HEK293 (cell line): ENCODE measurements around the gene SOX13.
A peak's percentile ranks its signal among the peaks of the same experiment; 100 is the strongest.

Experiments used
- CTCF ChIA-PET: fragments of 350-600 bp; formaldehyde crosslinking; extraction: SDS; loops from one replicate; lab custom pipeline; 2021; ENCODE audit warnings: antibody characterized with exemption; lab: Yijun Ruan, JAX
- POLR2A ChIA-PET: fragments of 300-600 bp; formaldehyde crosslinking; extraction: SDS; loops from one replicate; lab custom pipeline; 2020; ENCODE audit warnings: antibody characterized with exemption, inconsistent platforms; lab: Yijun Ruan, JAX
- H3K27ac ChIP-seq: fragments of 200-500 bp; sonication (Bioruptor generic); 2 replicates; pipeline ENCODE4 v1.5.1; 2014; ENCODE audit warnings: low read depth, low read length, control low read depth, inconsistent platforms; ENCODE audit errors: extremely low read depth
- H3K36me3 ChIP-seq, 2 experiments: fragments of 200-500 bp in 1 of 2; sonication (Bioruptor generic) in 1 of 2; 1 replicate in 1 of 2; 2 replicates in 1 of 2; pipeline ENCODE4 v1.5.1; 2014 to 2017; ENCODE audit warnings: inconsistent platforms in 2 of 2, low read length in 2 of 2; ENCODE audit not compliant: control insufficient read depth in 2 of 2, insufficient read depth in 1 of 2
- H3K4me1 ChIP-seq: fragments of 200-500 bp; sonication (Bioruptor generic); 2 replicates; pipeline ENCODE4 v1.5.1; 2014; ENCODE audit warnings: mild to moderate bottlenecking, low read length, inconsistent platforms; ENCODE audit not compliant: control insufficient read depth, insufficient read depth
- H3K4me3 ChIP-seq: 2 replicates; pipeline ENCODE4 v1.5.1; 2011; ENCODE audit warnings: low read depth, mild to moderate bottlenecking, control low read depth, low read length, moderate library complexity
- H3K9me3 ChIP-seq: fragments of 200-500 bp; sonication (Bioruptor generic); 2 replicates; pipeline ENCODE4 v1.5.1; 2014; ENCODE audit warnings: low read depth, low read length, inconsistent platforms; ENCODE audit not compliant: control insufficient read depth, insufficient read depth
- BCL11A ChIP-seq: fragments of 450-650 bp; formaldehyde crosslinking; IDR thresholded peaks from 2 replicates; pipeline ENCODE4 v1.5.1; 2016; ENCODE audit warnings: low read depth, missing biosample characterization, missing genetic modification characterization
- CTCF ChIP-seq: fragments of 450-650 bp; formaldehyde crosslinking; IDR thresholded peaks from 2 replicates; pipeline ENCODE4 v1.5.1; 2016; ENCODE audit warnings: missing biosample characterization, missing genetic modification characterization
- KLF1 ChIP-seq: fragments of 450-650 bp; formaldehyde crosslinking; IDR thresholded peaks from 2 replicates; pipeline ENCODE4 v1.5.1; 2016; ENCODE audit warnings: missing biosample characterization, missing genetic modification characterization
- TCF7L2 ChIP-seq: IDR thresholded peaks from 2 replicates; pipeline ENCODE4 v1.6.1; 2011; ENCODE audit warnings: low read depth, mild to moderate bottlenecking, inconsistent platforms, low read length, moderate library complexity, borderline replicate concordance
- WT1 ChIP-seq: fragments of 450-650 bp; formaldehyde crosslinking; IDR thresholded peaks from 2 replicates; pipeline ENCODE4 v1.5.1; 2016; ENCODE audit warnings: missing biosample characterization, missing genetic modification characterization
- ZNF223 ChIP-seq: fragments of 450-650 bp; formaldehyde crosslinking; IDR thresholded peaks from 2 replicates; pipeline ENCODE4 v1.5.1; 2016; ENCODE audit warnings: missing biosample characterization, missing genetic modification characterization
- ZNF350 ChIP-seq: fragments of 450-650 bp; formaldehyde crosslinking; IDR thresholded peaks from 2 replicates; pipeline ENCODE4 v1.5.0; 2017; ENCODE audit warnings: missing biosample characterization, mild to moderate bottlenecking, missing genetic modification characterization
- ZNF549 ChIP-seq: fragments of 450-650 bp; IDR thresholded peaks from 2 replicates; pipeline ENCODE4 v1.5.1; 2018; ENCODE audit warnings: missing biosample characterization, missing genetic modification characterization, mild to moderate bottlenecking, inconsistent platforms, moderate library complexity
- ZNF555 ChIP-seq: fragments of 450-650 bp; formaldehyde crosslinking; conservative IDR thresholded peaks from 2 replicates; pipeline ENCODE4 v1.5.1; 2017; ENCODE audit warnings: missing biosample characterization, mild to moderate bottlenecking, missing genetic modification characterization, inconsistent platforms
- ZNF610 ChIP-seq: fragments of 450-650 bp; formaldehyde crosslinking; IDR thresholded peaks from 2 replicates; pipeline ENCODE4 v1.5.1; 2016; ENCODE audit warnings: missing biosample characterization, missing genetic modification characterization, borderline replicate concordance
- ZNF776 ChIP-seq: fragments of 450-650 bp; formaldehyde crosslinking; IDR thresholded peaks from 2 replicates; pipeline ENCODE4 v1.5.0; 2017; ENCODE audit warnings: missing biosample characterization, missing genetic modification characterization, borderline replicate concordance
- TF ChIP-seq, protein P1 (sequence below): fragments of 450-650 bp; formaldehyde crosslinking; IDR thresholded peaks from 2 replicates; pipeline ENCODE4 v1.5.1; 2017; ENCODE audit warnings: missing biosample characterization, missing genetic modification characterization
- TF ChIP-seq, protein P2 (sequence below): fragments of 450-650 bp; formaldehyde crosslinking; IDR thresholded peaks from 2 replicates; pipeline ENCODE4 v1.5.1; 2016; ENCODE audit warnings: missing biosample characterization, missing genetic modification characterization

Gene SOX13

GRCh38 chr1:204110894-204111633, 38.1 kb downstream of the SOX13 start:
- Histone ChIP-seq H3K27ac (no peak overlapping the region), H3K36me3 (no peaks in the 10 kb centered on the region), H3K9me3 (no peaks in the 10 kb centered on the region), H3K4me3 (no peak overlapping the region)
- CTCF ChIA-PET: interaction anchor here (1.5 to 4.1 kb wide), 2 partner anchors 18 to 240 kb away, joined by 5 to 31 read pairs; no protein-coding TSS in a partner anchor
- POLR2A ChIA-PET: interaction anchor here (0.7 to 0.9 kb wide), 2 partner anchors 24 to 31 kb away, joined by 3 read pairs; no protein-coding TSS in a partner anchor
- TF ChIP-seq WT1 (tag by site-specific recombination) (no peak), ZNF555 (tag by site-specific recombination) (no peak), TCF7L2 (no peak), KLF1 (tag by site-specific recombination) (peak; percentile 43; the same call in 1 of the 2 replicates)
- TF ChIP-seq, protein P1, sequence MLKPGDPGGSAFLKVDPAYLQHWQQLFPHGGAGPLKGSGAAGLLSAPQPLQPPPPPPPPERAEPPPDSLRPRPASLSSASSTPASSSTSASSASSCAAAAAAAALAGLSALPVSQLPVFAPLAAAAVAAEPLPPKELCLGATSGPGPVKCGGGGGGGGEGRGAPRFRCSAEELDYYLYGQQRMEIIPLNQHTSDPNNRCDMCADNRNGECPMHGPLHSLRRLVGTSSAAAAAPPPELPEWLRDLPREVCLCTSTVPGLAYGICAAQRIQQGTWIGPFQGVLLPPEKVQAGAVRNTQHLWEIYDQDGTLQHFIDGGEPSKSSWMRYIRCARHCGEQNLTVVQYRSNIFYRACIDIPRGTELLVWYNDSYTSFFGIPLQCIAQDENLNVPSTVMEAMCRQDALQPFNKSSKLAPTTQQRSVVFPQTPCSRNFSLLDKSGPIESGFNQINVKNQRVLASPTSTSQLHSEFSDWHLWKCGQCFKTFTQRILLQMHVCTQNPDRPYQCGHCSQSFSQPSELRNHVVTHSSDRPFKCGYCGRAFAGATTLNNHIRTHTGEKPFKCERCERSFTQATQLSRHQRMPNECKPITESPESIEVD (tag by site-specific recombination): 0 out of 2 replicates have a peak, but pooled peaks have one; percentile 22
- TF ChIP-seq, all 188 proteins: peak for 2
- no peaks in the 10 kb centered on the region; the same call in 1 of the 2 replicates for H3K4me1 ChIP-seq

DNA sequence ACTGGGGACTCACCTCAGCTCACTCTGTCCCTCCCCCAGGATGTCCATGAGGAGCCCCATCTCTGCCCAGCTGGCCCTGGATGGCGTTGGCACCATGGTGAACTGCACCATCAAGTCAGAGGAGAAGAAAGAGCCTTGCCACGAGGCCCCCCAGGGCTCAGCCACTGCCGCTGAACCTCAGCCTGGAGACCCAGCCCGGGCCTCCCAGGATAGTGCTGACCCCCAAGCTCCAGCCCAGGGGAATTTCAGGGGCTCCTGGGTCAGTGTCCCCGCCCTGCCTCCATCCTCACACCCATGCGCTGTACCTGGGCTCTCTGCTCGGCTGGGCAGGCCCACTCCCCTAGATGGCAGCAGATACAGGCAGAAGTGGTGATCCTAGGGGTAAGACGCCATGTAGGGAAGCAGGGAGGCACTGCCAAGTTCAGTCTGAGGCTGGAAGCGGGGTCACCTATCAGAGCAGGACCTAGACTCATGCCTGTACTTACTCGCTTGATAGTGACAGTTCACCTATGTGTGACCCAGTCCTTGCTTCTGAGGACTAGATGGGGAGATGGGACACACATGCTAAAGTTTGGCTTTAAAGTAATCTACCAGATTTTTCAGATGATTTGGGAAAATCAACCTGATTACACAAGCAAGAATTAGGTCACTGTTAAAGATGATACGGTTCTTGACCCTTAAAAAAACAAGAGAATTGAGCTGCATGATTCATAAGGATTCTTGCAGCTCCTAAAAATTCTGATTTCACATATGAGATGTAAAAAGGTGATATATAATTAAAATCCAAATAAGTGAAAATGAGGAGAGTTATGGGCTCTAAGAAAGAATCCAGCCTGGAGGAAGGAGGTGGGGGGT, 40.2 kb downstream of the SOX13 start:
- Histone ChIP-seq H3K27ac (no peak overlapping the region), H3K9me3 (no peaks in the 10 kb centered on the region), H3K36me3 (peaks cover 0 to 5% of the 10 kb centered on the region in 2 experiments; a peak in 2 of 3 replicates), H3K4me3 (no peak overlapping the region), H3K4me1 (no peaks in the 10 kb centered on the region; the same call in 1 of the 2 replicates)
- TF ChIP-seq ZNF350 (tag by site-specific recombination) (no peak), BCL11A (tag by site-specific recombination) (no peak), ZNF223 (no peak), ZNF549 (tag by site-specific recombination) (no peak), ZNF610 (tag by site-specific recombination) (no peak), ZNF776 (tag by site-specific recombination) (no peak), CTCF (tag by site-specific recombination) (0 out of 2 replicates have a peak, but pooled peaks have one; percentile 21)
- TF ChIP-seq, protein P2, sequence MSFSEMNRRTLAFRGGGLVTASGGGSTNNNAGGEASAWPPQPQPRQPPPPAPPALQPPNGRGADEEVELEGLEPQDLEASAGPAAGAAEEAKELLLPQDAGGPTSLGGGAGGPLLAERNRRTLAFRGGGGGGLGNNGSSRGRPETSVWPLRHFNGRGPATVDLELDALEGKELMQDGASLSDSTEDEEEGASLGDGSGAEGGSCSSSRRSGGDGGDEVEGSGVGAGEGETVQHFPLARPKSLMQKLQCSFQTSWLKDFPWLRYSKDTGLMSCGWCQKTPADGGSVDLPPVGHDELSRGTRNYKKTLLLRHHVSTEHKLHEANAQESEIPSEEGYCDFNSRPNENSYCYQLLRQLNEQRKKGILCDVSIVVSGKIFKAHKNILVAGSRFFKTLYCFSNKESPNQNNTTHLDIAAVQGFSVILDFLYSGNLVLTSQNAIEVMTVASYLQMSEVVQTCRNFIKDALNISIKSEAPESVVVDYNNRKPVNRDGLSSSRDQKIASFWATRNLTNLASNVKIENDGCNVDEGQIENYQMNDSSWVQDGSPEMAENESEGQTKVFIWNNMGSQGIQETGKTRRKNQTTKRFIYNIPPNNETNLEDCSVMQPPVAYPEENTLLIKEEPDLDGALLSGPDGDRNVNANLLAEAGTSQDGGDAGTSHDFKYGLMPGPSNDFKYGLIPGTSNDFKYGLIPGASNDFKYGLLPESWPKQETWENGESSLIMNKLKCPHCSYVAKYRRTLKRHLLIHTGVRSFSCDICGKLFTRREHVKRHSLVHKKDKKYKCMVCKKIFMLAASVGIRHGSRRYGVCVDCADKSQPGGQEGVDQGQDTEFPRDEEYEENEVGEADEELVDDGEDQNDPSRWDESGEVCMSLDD (tag by site-specific recombination): no peak
- ChIA-PET CTCF (interaction anchor here (0.7 to 4.1 kb wide), 3 partner anchors 13 to 15 kb away, joined by 3 to 31 read pairs (median 4); no protein-coding TSS in a partner anchor), POLR2A (no interaction called here)
